Cardiac septum (tissue), 1 donor: Measurements from ENCODE around the gene SF3B6. TPM values are rescaled to one million over a fixed set of nuclear protein-coding genes. Genes with fewer than 3 reads are reported as not detected.
"Not testable (repeated sequence)": the region's sequence is repeated elsewhere in the genome, so short reads cannot be mapped to it uniquely, and the experiment has no call there.

Experiments
- DNase-seq: peaks from one replicate; pipeline ENCODE4 v3.0.0-alpha.2; 2020; ENCODE audit warnings: low spot score
- intact Hi-C: fragments of 100-400 bp; cut with DNase I; formaldehyde crosslinking; loops from one replicate; pipeline ENCODE4 v1.14.0; 2022
- total RNA-seq: library from RNA; stranded (reverse); fragmentation: NEBNext Ultra II Directional; extraction: Animal tissue kit (Norgen Biotek cat#: 25700); gene quantifications from one replicate; pipeline ENCODE4 v1.2.1, GENCODE V29; 2021
- donor health status: DM: no; HTN: no; CAD: no.

Gene SF3B6
- total RNA-seq, 1 donor from 2014 or later, result 53.1 TPM

GRCh38 chr2:24101992-24102391 is 25.9 kb upstream of the SF3B6 start:
- DNase-seq, result no peak
- intact Hi-C loops, result no loop called here

GRCh38 chr2:24100732-24101131 is 24.6 kb upstream of the SF3B6 start:
- intact Hi-C loops, DNase-seq: not testable (repeated sequence)

GRCh38 chr2:24095171-24095677 is 19.1 kb upstream of the SF3B6 start:
- intact Hi-C loops, DNase-seq: not testable (repeated sequence)

- intact Hi-C loops, result not testable (repeated sequence)
Observed at GRCh38 chr2:24093270-24093669, 17.1 kb upstream of the SF3B6 start.

GRCh38 chr2:24088821-24089359 is 12.8 kb upstream of the SF3B6 start:
- intact Hi-C loops, result loop anchor here (10.0 kb wide), 1 partner anchor 276 kb away; the partner anchor contains the start of gene ITSN2

More at GRCh38 chr2:24093270-24093669, 17.1 kb upstream of the SF3B6 start:
- not testable (repeated sequence) for DNase-seq

GRCh38 chr2:24087032-24087431 is 10.9 kb upstream of the SF3B6 start:
- intact Hi-C loops, result loop anchor here (10.0 kb wide), 1 partner anchor 278 kb away; the partner anchor contains the start of gene ITSN2
- DNase-seq, result no peak

More at GRCh38 chr2:24088821-24089359, 12.8 kb upstream of the SF3B6 start:
- DNase-seq, result no peak

- no peak for DNase-seq
- intact Hi-C loops, result loop anchor here (10.0 kb wide), 1 partner anchor 279 kb away; the partner anchor contains the start of gene ITSN2
Observed at GRCh38 chr2:24086241-24086640, 10.1 kb upstream of the SF3B6 start.

- DNase-seq, result no peak
- intact Hi-C loops, result loop anchor here (2.0 to 10.0 kb wide), 3 partner anchors 38 to 280 kb away; partner anchors contain the start of genes ATAD2B, FAM228B, ITSN2 and PFN4
Observed at GRCh38 chr2:24085200-24085489, 9.0 kb upstream of the SF3B6 start.

- peak; percentile 94 for DNase-seq
- intact Hi-C loops, result loop anchor here (1.0 to 10.0 kb wide), 4 partner anchors 38 to 280 kb away; partner anchors contain the start of genes ATAD2B, FAM228B, ITSN2 and PFN4
Observed at GRCh38 chr2:24084386-24085199, 8.5 kb upstream of the SF3B6 start, which contains the start of gene TP53I3. TP53I3 (minus strand) TSS chr2:24084834; CDS start chr2:24084326, 508 bp downstream.

GRCh38 chr2:24083567-24084385 is 7.7 kb upstream of the SF3B6 start:
- no peak for DNase-seq
- intact Hi-C loops, result loop anchor here (1.0 to 10.0 kb wide), 4 partner anchors 39 to 281 kb away; partner anchors contain the start of genes ATAD2B, FAM228B, ITSN2 and PFN4

GRCh38 chr2:24082787-24083566 is 6.9 kb upstream of the SF3B6 start:
- intact Hi-C loops, result loop anchor here (10.0 kb wide), 1 partner anchor 282 kb away; the partner anchor contains the start of gene ITSN2
- DNase-seq, result no peak

- intact Hi-C loops, result loop anchor here (10.0 kb wide), 1 partner anchor 284 kb away; the partner anchor contains the start of gene ITSN2
- DNase-seq, result no peak
Observed at GRCh38 chr2:24080701-24081100, 4.6 kb upstream of the SF3B6 start.

GRCh38 chr2:24077879-24078278 is 1.8 kb upstream of the SF3B6 start:
- DNase-seq, result no peak
- intact Hi-C loops, result loop anchor here (2.0 kb wide), 2 partner anchors 45 to 151 kb away; partner anchors contain the start of genes ATAD2B, FAM228B and PFN4

GRCh38 chr2:24077535-24077877 is 1.4 kb upstream of the SF3B6 start:
- intact Hi-C loops, result loop anchor here (2.0 kb wide), 2 partner anchors 45 to 151 kb away; partner anchors contain the start of genes ATAD2B, FAM228B and PFN4

GRCh38 chr2:24076849-24077534 is 866 bp upstream of the SF3B6 start:
- DNase-seq, result no peak
- intact Hi-C loops, result loop anchor here (2.0 kb wide), 2 partner anchors 46 to 150 kb away; partner anchors contain the start of genes ATAD2B, FAM228B and PFN4

More at GRCh38 chr2:24077535-24077877, 1.4 kb upstream of the SF3B6 start:
- no peak for DNase-seq

- DNase-seq, result no peak
- intact Hi-C loops, result no loop called here
Observed at GRCh38 chr2:24075259-24075658, 867 bp downstream of the SF3B6 start.

- no peak for DNase-seq
- intact Hi-C loops, result no loop called here
Observed at GRCh38 chr2:24073816-24074215, 2.3 kb downstream of the SF3B6 start.

- intact Hi-C loops, result no loop called here
- DNase-seq, result no peak
Observed at GRCh38 chr2:24072259-24072658, 3.9 kb downstream of the SF3B6 start.
